ENCODE data around the gene PHLDA3.
"Not testable (repeated sequence)": the region's sequence is repeated elsewhere in the genome, so short reads cannot be mapped to it uniquely, and the experiment has no call there.

Gene PHLDA3

GRCh38 chr1:201481004-201481380, 12.0 kb upstream of the PHLDA3 start:
- in situ Hi-C loops (cut with MboI; ENCODE audit: low sequenced_read_pairs, unreplicated experiment) = no loop called here
- no peak for DNase-seq (ENCODE audit: low spot score)
- no peak for TF ChIP-seq CTCF (IDR thresholded peaks at IDR 0.05; ENCODE audit: borderline replicate concordance, control extremely low read depth, extremely low read depth, insufficient read depth, missing control alignments)

- TF ChIP-seq CTCF (IDR thresholded peaks at IDR 0.05; ENCODE audit: borderline replicate concordance, control extremely low read depth, extremely low read depth, insufficient read depth, missing control alignments) = no peak
- in situ Hi-C loops (cut with MboI; ENCODE audit: low sequenced_read_pairs, unreplicated experiment) = no loop called here
- peak; percentile 83 for DNase-seq (ENCODE audit: low spot score)
These were observed 11.4 kb upstream of the PHLDA3 start for GRCh38 chr1:201480231-201481003.

- in situ Hi-C loops (cut with MboI; ENCODE audit: low sequenced_read_pairs, unreplicated experiment) = no loop called here
- TF ChIP-seq CTCF (IDR thresholded peaks at IDR 0.05; ENCODE audit: borderline replicate concordance, control extremely low read depth, extremely low read depth, insufficient read depth, missing control alignments) = no peak
- no peak for DNase-seq (ENCODE audit: low spot score)
These were observed 10.3 kb upstream of the PHLDA3 start for GRCh38 chr1:201479201-201479730.

GRCh38 chr1:201478666-201479065, 9.7 kb upstream of the PHLDA3 start:
- DNase-seq (ENCODE audit: low spot score); in situ Hi-C loops (cut with MboI; ENCODE audit: low sequenced_read_pairs, unreplicated experiment): not testable (repeated sequence)

GRCh38 chr1:201476670-201477344, 7.8 kb upstream of the PHLDA3 start:
- no peak for TF ChIP-seq CTCF (IDR thresholded peaks at IDR 0.05; ENCODE audit: borderline replicate concordance, control extremely low read depth, extremely low read depth, insufficient read depth, missing control alignments)
- in situ Hi-C loops (cut with MboI; ENCODE audit: low sequenced_read_pairs, unreplicated experiment) = no loop called here
- no peak for DNase-seq (ENCODE audit: low spot score)

- TF ChIP-seq CTCF (IDR thresholded peaks at IDR 0.05; ENCODE audit: borderline replicate concordance, control extremely low read depth, extremely low read depth, insufficient read depth, missing control alignments) = no peak
- in situ Hi-C loops (cut with MboI; ENCODE audit: low sequenced_read_pairs, unreplicated experiment) = no loop called here
- DNase-seq (ENCODE audit: low spot score) = no peak
These were observed 7.1 kb upstream of the PHLDA3 start for GRCh38 chr1:201475915-201476669.
